LHCN-M2 (cell line): ENCODE measurements around the gene ZNF599. TPM values are rescaled to one million over a fixed set of nuclear protein-coding genes. Genes with fewer than 3 reads are reported as not detected.

Experiments
- DNase-seq: peaks from one replicate; pipeline ENCODE4 v3.0.0-alpha.2; 2012; ENCODE audit warnings: low read depth
- total RNA-seq: library from RNA; depleted of rRNA; stranded (reverse); fragments of >200 nt; gene quantifications from 2 replicates; pipeline ENCODE4 v1.2.3, GENCODE V29; 2014; rRNA removed

Gene ZNF599
- total RNA-seq, 1 experiment from 2014 or later = 12.2 TPM

DNA sequence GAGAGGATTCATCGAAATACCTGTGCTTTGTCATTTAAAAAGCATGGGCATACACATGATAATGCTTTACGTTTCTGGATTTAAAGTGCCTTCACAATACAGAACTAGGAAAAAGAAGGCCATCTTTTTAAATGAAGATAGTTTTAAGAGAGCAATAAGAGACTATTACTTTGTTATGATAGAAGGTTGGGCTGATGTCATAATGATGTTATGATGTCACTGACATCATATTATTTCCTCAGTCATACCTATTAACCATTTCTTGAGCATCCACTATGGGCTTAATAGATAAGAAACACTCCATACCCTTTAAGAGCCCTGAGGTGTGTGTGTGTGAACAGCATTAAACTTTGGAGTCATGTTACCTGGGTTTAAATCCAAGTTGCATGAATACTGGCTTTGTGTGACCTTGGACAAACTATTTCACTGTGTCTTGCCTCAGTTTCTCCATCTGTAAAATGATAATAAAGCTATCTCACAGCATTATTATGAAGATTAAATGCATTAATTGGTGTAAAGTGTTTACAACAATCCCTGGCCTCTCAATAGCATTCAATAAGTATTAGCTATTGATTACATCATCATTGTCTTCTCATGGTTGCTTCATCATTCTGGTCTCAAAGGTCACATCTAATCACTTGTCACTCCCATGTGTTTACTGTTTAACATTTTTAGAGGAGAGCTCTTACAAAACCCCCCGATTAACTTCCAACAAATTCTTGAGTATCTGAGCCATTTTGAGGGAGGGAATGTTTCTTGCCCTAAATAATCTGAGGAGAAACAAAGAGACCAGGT lies 27.9 kb downstream of the ZNF599 start:
- no peak for DNase-seq

DNA sequence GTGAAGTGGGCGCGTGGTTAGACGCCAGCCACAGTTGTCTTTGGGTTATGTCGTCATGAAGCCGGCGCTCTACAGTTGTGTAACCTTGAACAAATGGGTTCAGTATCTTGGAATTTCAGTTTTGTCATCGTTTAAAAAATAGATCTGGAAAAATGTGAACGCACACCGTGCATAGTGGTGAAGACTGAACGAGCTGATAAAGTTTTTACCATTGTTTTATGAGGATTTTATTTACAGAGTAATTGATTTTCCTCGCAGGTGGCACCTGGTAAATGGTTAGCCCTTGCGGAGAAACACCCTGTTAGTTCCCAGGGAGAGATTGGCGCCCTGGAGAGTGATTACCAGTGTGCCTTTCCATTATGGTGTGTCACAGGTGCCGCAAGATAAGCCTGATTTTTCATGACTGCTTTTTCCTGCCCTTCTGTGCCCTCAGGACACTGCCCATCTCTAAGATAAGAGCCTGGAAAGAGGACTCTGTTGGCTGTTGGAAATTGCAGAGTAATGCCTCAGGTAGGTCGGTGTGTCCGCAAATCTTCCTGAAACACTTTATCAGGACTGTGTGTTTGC lies 38.4 kb downstream of the ZNF599 start:
- no peak for DNase-seq

DNA sequence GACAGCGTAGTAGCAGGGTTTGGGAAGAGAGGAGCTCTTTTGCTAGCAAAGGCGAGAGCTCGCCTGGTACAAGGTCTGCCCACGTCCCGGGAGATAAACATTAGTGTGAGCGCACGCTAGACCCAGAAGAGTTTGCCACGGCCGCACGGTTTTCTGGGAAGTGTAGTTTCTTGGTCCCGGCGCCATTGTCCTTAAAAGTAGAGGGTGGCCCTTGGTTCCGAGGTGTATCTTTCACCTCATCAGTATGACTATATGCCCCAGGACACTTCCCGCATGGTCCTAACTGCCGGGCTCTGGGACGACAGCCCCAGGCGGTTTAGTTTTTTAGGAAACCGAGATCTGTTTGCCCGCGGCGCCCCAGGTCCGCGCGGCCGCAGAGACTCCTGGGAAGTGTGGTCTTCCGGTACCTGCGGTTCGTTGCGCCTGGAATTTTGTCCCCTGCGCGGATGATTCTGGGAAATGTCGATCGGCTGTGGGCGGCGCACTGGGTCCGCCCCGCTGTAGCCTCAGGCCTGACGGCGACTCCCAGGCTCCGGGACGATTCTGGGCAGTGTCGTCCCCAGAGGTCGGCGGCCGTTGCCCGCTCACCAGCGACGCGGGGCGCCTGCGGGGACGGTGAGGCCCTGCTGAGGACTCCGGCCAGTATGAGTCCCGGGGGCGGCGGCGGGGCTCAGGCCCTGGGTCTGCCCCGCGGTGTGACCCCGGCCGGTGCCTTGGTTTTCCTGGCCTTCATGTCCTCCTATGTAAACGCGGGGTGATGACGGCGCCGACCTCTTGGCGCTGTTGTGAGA lies 39.1 kb downstream of the ZNF599 start, which contains the start of gene ZNF181:
Gene ZNF181, plus strand, starts transcription at position 498 of the 791 bp plus-strand sequence. CDS start 795 bp downstream, outside the sequence.
- DNase-seq = peak; percentile 92

DNA sequence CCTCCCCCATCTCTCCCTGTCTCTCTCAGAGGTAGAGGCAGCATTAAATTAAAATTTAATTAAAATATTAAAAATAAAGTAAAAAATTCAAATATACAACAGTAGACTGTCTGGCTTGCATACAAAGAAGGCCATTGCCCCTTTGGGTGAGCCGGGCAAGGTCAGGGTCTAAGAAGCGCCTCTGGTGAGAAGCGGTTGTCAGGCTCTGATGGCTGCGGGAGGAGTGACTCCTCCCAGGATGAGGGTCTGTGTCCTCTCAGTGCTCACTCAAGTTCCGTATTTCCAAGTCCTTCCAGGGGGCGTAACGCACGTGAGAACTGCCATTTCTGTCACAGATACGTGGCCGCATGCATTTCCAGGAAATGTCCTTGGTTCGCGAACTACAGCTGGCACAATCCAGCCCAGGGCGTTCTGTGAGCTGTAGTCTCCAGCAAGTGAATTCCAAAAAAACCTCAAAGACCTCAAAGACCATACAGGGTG lies 39.7 kb downstream of the ZNF599 start:
- DNase-seq = no peak

DNA sequence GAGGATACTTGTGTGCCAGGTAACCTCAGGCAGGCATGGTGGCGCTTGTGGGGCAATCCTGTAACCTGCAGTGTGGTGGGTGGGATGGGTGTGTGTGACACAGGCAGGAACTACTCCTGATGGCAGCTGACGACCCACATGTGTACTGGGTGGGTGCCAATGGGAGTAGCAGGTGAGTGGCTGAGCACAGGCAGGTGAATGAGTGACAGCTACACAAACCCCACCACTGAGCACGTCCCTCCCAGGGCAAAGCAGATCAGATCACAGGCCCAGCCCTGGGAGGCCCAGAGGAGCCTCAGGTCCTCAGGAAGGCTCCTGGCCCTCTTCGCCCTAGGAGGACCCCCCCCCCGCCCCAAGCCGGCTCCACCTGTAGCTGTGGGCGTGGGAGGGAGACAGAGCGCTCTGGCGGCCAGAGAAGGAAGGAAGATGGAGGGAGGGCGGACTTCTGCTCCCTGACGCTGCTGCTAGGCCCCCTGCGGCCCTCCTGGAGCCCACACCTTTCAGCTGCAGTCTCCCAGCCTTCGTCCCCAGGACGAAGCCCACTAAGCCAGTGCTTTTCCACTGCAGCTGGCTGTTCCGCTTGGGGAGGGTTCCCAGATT lies 40.3 kb downstream of the ZNF599 start:
- no peak for DNase-seq

DNA sequence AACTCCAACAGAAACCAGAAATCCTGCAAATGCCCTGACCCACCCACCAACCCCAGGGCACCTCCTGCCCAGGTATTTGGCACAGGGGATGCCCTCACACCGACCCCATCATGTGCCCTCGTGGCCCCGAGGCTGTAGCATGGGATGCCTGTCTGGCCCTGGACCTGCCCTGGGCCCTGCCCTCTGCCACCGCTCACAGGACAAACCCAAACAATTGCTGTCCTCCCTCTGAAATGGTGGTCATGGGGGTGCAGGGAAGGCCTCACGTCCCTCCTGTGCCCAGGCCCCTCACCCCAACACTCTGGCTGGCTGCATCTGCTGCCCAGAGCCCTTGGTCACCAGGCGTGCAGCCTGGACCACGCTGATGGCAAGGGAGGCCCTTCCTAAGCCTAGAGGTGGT lies 41.1 kb downstream of the ZNF599 start:
- no peak for DNase-seq

DNA sequence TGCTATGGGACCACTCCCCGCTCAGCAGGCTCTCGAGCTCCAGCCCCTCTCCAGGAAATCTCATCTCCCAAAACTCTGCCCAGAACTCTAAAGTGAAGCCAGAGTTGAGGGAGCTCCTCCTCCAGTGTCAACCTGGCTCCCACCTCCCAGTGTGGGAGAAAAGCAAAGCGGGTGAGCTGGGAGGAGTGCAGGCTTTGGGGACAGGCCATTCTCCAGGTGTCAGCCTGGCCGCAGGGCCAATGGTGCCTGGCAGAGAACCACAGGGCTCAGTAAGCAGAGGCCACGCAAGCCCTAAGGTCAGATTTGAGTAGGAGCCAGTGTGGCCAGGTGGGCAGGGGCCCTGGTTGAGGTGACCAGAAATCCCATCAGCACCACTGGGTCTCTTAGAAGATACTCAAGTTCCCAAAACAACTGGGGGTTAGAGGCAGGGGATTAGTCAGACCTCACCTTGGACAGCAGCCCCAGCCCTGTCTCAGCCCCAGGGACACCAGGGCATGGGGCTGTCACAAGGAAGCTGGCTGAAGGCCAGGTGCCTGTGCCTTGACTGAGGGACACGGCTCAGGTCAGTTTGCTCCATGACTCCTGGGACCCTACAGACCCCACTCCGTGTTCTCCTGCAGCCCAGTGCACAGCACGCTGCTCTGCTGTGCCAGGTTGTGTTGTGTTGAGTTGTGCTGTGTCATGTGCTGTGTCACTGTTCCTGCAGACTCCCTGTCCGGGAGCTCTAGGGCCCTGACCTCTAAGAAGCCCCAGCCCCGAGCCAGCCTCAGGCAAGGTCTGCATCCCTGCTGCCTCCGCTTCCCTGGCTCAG lies 41.8 kb downstream of the ZNF599 start:
- no peak for DNase-seq

DNA sequence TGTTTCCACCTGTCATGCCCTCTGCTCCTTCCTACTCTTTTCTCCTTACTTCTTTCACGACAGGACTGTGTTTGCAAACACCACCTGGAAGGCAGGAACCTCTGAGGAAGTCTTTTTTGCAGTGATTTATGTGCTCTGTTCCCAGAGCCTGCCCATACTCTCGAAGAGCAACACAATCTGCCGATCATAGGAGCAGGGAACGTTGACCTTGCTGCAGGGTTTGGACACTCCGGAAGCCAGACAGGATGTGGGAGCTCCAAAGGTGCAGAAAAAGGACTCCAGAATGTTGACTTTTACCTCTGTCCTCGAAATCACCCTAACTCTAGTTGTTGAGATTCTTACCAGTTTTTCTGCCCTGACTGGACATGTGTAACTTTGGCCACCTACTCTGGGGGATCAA lies 47.6 kb downstream of the ZNF599 start:
- DNase-seq = no peak

DNA sequence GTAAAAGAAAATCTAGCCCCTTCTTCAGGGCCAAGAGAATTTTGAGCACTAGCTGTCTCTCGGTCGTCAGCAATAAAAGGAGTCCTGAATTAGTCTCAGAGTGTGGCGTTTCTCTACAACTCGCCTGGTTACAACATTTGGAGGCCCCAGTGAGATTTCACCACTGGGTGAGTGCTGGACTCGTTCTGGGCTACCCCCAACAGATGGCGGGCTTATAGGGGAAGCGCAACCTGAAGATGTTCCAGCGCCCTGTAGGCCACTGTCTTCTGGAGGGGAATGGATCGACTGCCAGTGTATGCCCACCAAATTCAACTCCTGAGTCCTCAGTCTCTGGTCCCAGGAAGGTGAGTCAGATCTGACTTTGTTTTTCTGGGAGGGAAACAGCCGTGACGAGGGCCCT lies 50.7 kb downstream of the ZNF599 start:
- DNase-seq = no peak

DNA sequence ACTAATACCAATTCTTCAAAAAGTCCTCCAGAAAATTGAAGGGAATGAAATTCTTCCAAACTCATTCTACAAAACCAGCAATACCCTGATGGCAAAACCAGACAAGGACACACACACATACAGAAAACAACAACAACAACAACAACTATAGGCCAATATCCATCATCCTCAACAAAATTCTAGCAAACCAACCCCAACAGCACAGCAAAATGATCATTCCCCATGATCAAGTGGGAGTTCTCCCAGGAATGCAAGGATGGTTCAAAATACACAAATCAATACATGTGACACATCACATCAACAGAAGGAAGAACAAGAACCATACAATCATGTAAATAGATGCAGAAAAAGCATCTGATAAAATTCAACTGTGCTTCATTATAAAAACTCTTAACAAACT lies 57.7 kb downstream of the ZNF599 start:
- no peak for DNase-seq

DNA sequence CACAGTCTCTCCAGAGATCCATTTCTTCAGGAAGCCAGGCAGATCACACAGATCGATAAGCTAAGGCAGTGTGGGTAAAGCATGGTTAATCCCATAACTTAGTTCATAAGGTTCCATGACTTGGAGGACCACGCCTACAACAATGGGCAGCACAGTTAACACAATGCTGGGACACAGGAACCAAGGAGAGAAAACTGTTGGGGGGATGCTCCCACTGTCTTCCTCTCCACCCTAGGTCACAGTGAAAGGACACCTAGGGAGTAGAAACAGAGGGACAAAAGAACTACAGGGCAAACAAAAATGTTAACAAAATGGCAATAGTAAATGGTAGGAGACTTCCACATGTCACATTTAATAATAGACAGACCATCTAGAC lies 59.8 kb downstream of the ZNF599 start:
- no peak for DNase-seq

DNA sequence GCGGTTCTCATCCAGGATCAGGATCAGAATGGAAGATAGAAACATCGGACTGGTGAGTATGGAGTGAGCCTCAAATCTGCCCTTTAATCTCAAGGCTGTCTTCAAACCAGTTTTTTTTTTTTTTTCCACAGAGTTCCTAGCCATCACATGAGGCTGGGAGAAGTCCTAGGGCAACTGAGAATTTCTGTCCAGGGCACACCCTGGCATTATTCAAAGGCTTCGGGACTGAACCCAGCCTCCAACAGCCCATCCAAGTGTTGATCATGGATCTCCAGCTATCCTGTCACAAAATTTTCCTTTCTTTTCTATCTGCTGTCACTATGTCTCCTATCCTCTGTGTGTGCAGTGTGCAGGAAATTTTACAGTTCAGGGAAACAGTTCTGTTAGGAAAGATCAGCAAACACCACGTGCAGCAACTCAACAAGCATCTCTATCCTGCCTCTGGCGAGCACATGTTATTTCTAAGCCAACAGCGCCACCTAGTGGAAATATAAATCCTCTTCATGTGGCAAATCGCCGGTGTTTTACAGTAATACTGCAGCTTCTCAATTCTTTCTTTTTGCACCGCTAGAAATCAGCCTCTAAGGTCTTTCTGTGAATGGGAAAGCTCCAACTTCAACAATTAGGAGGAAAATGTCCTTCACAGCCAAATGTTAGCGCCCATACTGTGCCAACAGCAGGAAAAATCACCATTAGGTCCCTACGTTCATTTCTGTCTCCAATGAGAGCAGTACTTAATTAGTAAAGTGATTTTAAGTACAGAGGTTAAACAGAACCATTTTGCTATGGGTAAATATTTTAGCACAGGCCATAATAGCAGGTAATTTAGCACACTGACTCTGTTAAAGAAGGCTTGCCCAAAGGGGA lies 60.4 kb downstream of the ZNF599 start:
- peak; percentile 73 for DNase-seq

DNA sequence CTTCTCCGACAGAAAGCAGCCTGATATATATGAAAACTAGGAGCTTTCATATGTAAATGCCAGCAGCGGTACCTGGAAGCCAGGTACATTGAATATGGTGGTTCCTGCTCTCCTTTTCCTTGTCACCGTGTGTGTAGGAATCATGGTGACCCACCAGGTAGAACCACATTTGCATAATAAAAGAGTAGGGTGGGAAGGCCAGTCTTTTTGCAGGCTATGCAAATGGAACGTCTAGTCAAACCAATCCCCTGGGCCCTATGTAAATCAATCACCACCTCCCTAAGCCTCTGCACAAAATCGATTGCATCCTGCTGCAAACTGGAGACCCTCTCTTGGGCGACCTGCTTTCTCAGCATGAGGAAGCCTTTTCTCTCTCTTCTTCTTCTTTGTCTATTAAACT lies 61.1 kb downstream of the ZNF599 start:
- DNase-seq = no peak

Other genes starting within 250 kb of the ZNF599 start
- not detected in 2 replicates for gene SCGB2B2, start 96.1 kb downstream of the ZNF599 start, total RNA-seq
- 21.2 and 27.5 TPM in 2 replicates for gene ZNF302, start 95.5 kb downstream of the ZNF599 start, total RNA-seq
- 26.7 and 28.4 TPM in 2 replicates for gene ZNF181, start 39.0 kb downstream of the ZNF599 start, total RNA-seq
- gene ZNF30, start 153.7 kb upstream of the ZNF599 start, total RNA-seq = 2.3 and 4.0 TPM in 2 replicates
- gene ZNF792, start 191.0 kb upstream of the ZNF599 start, total RNA-seq = 4.1 and 4.6 TPM in 2 replicates
- gene GRAMD1A, start 227.1 kb upstream of the ZNF599 start, total RNA-seq = 22.5 and 24.1 TPM in 2 replicates